Smooth muscle cell (in vitro differentiated cells): ENCODE results near the gene UTP3. TPM values are rescaled to one million over a fixed set of nuclear protein-coding genes. Genes with fewer than 3 reads are reported as not detected.
"Not testable (repeated sequence)": the region's sequence is repeated elsewhere in the genome, so short reads cannot be mapped to it uniquely, and the experiment has no call there.

Experiments
- DNase-seq: peaks from one replicate; lab custom pipeline; 2025; ENCODE audit not compliant: unreplicated experiment; lab: John Stamatoyannopoulos, UW
- H2AFZ ChIP-seq: fragments of 200-600 bp; sonication (generic); 2 replicates; pipeline ENCODE4 v1.6.0; 2016; ENCODE audit warnings: antibody characterized with exemption, low read depth, mild to moderate bottlenecking
- H3F3A ChIP-seq: fragments of 200-600 bp; sonication (generic); 2 replicates; pipeline ENCODE4 v1.6.0; 2017; ENCODE audit warnings: antibody characterized with exemption, low read depth
- H3K27ac ChIP-seq: fragments of 200-600 bp; sonication (generic); 2 replicates; pipeline ENCODE4 v1.5.1; 2016; ENCODE audit warnings: low read depth, mild to moderate bottlenecking
- H3K27me3 ChIP-seq: fragments of 200-600 bp; sonication (generic); 2 replicates; pipeline ENCODE4 v1.6.1; 2016; ENCODE audit warnings: low read depth, mild to moderate bottlenecking
- H3K36me3 ChIP-seq: fragments of 200-600 bp; sonication (generic); 2 replicates; pipeline ENCODE4 v1.5.1; 2016; ENCODE audit warnings: low read depth
- H3K4me1 ChIP-seq: fragments of 200-600 bp; sonication (generic); 2 replicates; pipeline ENCODE4 v1.5.1; 2016; ENCODE audit warnings: low read depth
- H3K4me2 ChIP-seq: fragments of 200-600 bp; sonication (generic); 2 replicates; pipeline ENCODE4 v1.6.0; 2016; ENCODE audit warnings: mild to moderate bottlenecking
- H3K4me3 ChIP-seq: fragments of 200-600 bp; sonication (generic); 2 replicates; pipeline ENCODE4 v1.5.1; 2016; ENCODE audit warnings: mild to moderate bottlenecking
- H3K79me2 ChIP-seq: fragments of 200-600 bp; sonication (generic); 2 replicates; pipeline ENCODE4 v1.6.0; 2016; ENCODE audit warnings: low read depth, mild to moderate bottlenecking
- H3K9ac ChIP-seq: fragments of 200-600 bp; sonication (generic); 2 replicates; pipeline ENCODE4 v1.6.0; 2016; ENCODE audit warnings: low read depth
- H3K9me3 ChIP-seq: fragments of 200-600 bp; sonication (generic); replicated peaks from 2 replicates; pipeline ENCODE4 v1.5.1; 2016; ENCODE audit warnings: low read depth
- H4K20me1 ChIP-seq: fragments of 200-600 bp; sonication (generic); 2 replicates; pipeline ENCODE4 v1.6.0; 2016; ENCODE audit warnings: low read depth
- CTCF ChIP-seq: fragments of 200-600 bp; sonication (generic); IDR thresholded peaks from 2 replicates; pipeline ENCODE4 v1.5.1; 2017; ENCODE audit warnings: borderline replicate concordance, mild to moderate bottlenecking, antibody characterized with exemption; ENCODE audit not compliant: insufficient read depth, poor library complexity, severe bottlenecking
- WGBS: methylation state at CpG from one replicate; pipeline ENCODE4 v1.1.7; 2016; ENCODE audit warnings: low lambda C conversion rate; 5-methylcytosine and 5-hydroxymethylcytosine counted together
- polyA plus RNA-seq: library from polyadenylated mRNA; unstranded; fragments of >200 nt; fragmentation: Nextera tagmentation; extraction: Ambion mirVana; gene quantifications from 2 replicates; pipeline ENCODE4 v1.2.1, GENCODE V29; 2016
- total RNA-seq: library from RNA; depleted of rRNA; stranded (reverse); fragments of >200 nt; gene quantifications from 2 replicates; pipeline ENCODE4 v1.2.3, GENCODE V29; 2014

The UTP3 gene
- total and polyA plus RNA-seq, 2 experiments from 2014 or later = 11.8 to 15.2 TPM

- peaks cover 3% of the 10 kb centered on the region for H4K20me1 ChIP-seq
- peak within 1 kb of the TSS; percentile 30 for H3K9ac ChIP-seq
- H3K9me3 ChIP-seq = no peaks in the 10 kb centered on the region
- 40% methylated on average over 3 of the region's 3 CpGs for WGBS
- no peaks in the 10 kb centered on the region for H3K27me3 ChIP-seq
- DNase-seq = no peak
- H3K4me2 ChIP-seq = peak within 1 kb of the TSS; percentile 78
- peak within 1 kb of the TSS; percentile 86 for H3K27ac ChIP-seq
- H3F3A ChIP-seq = no peaks in the 10 kb centered on the region
- peaks cover 71% of the 10 kb centered on the region for H3K79me2 ChIP-seq
- peaks cover 12% of the 10 kb centered on the region for H3K4me1 ChIP-seq
- TF ChIP-seq CTCF = no peak
- H3K4me3 ChIP-seq = peak within 1 kb of the TSS; percentile 39
- H3K36me3 ChIP-seq = no peaks in the 10 kb centered on the region
- peak within 1 kb of the TSS; percentile 6 for H2AFZ ChIP-seq
These were observed 33.4 kb downstream of the UTP3 start, which contains the start of gene RUFY3 for GRCh38 chr4:70721747-70722146. RUFY3 (plus strand) TSS chr4:70721964; CDS start chr4:70722574, 610 bp downstream.

DNA sequence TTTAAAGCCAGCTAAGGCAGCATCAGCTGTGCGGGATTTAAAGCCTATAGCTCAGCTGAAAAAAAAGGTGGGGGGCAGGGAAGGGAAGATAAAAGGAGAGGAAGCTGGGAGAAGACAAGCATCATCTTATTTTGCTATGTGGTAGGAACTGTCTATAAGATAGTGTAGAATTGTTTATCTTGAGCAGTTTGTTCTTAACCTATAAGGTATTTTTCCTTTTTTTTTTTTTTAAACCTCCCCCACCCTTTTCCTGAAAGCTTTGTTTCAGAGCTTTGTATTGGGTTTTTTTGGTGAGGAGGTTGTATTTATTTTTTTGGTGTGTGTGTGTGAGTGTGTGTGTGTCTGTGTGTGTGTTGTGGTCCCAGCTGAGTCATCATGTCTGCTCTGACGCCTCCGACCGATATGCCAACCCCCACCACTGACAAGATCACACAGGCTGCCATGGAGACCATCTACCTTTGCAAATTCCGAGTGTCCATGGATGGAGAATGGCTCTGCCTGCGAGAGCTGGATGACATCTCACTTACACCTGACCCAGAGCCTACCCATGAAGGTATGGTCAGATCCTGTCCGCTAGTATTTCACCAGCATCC is 34.0 kb downstream of the UTP3 start:
- Histone ChIP-seq H4K20me1 (peaks cover 3% of the 10 kb centered on the region), H3K4me1 (peaks cover 12% of the 10 kb centered on the region), H3K9ac (peak overlapping the region; percentile 30), H3F3A (no peaks in the 10 kb centered on the region), H3K27me3 (no peaks in the 10 kb centered on the region), H3K79me2 (peaks cover 65% of the 10 kb centered on the region), H3K4me2 (peak overlapping the region; percentile 78), H3K4me3 (peak overlapping the region; percentile 39), H3K27ac (peak overlapping the region; percentile 86), H3K9me3 (no peaks in the 10 kb centered on the region), H2AFZ (peak overlapping the region; percentile 6), H3K36me3 (no peaks in the 10 kb centered on the region)
- TF ChIP-seq CTCF = no peak
- 44% methylated on average over 7 of the region's 7 CpGs for WGBS
- DNase-seq = no peak

GRCh38 chr4:70724463-70724862 is 36.1 kb downstream of the UTP3 start:
- H3K9me3 ChIP-seq = no peaks in the 10 kb centered on the region
- no peak for TF ChIP-seq CTCF
- H3K9ac ChIP-seq = no peak overlapping the region
- no peak overlapping the region for H3K27ac ChIP-seq
- H3K36me3 ChIP-seq = no peaks in the 10 kb centered on the region
- no peaks in the 10 kb centered on the region for H4K20me1 ChIP-seq
- no peak overlapping the region for H3K4me3 ChIP-seq
- no peak overlapping the region for H2AFZ ChIP-seq
- H3F3A ChIP-seq = no peaks in the 10 kb centered on the region
- WGBS = 98% methylated on average over 3 of the region's 3 CpGs
- no peak for DNase-seq
- H3K4me2 ChIP-seq = no peak overlapping the region
- H3K27me3 ChIP-seq = no peaks in the 10 kb centered on the region
- H3K79me2 ChIP-seq = peaks cover 62% of the 10 kb centered on the region
- H3K4me1 ChIP-seq = peaks cover 12% of the 10 kb centered on the region

- no peak overlapping the region for H3K9ac ChIP-seq
- no peak overlapping the region for H2AFZ ChIP-seq
- no peak overlapping the region for H3K27ac ChIP-seq
- H3K36me3 ChIP-seq = no peaks in the 10 kb centered on the region
- H3K4me1 ChIP-seq = peaks cover 12% of the 10 kb centered on the region
- no peak for TF ChIP-seq CTCF
- H3K79me2 ChIP-seq = peaks cover 59% of the 10 kb centered on the region
- no peaks in the 10 kb centered on the region for H4K20me1 ChIP-seq
- H3K4me2 ChIP-seq = no peak overlapping the region
- H3K9me3 ChIP-seq = no peaks in the 10 kb centered on the region
- no peaks in the 10 kb centered on the region for H3K27me3 ChIP-seq
- no peaks in the 10 kb centered on the region for H3F3A ChIP-seq
- DNase-seq = no peak
- 77% methylated on average over 1 of the region's 1 CpG for WGBS
- no peak overlapping the region for H3K4me3 ChIP-seq
These were observed 37.3 kb downstream of the UTP3 start for GRCh38 chr4:70725633-70726032.

DNA sequence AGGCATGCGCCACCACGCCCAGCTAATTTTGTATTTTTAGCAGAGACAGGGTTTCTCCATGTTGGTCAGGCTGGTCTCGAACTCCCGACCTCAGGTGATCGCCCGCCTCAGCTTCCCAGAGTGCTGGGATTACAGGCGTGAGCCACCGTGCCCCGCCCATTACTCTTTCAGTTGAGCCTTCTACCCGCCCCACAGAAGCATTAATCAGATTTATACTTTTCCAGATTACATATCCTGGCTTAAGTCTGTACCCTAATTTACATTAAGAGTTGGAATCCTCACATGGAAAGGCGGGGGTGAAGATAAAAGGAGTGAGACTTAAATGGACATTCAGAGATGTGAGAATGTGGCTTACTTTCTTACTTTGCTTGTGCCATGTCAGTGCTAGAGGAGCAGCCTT is 38.2 kb downstream of the UTP3 start:
- peaks cover 56% of the 10 kb centered on the region for H3K79me2 ChIP-seq
- H3K27ac ChIP-seq, H3K27me3 ChIP-seq, H3K9me3 ChIP-seq, DNase-seq, H3K4me2 ChIP-seq, H3K36me3 ChIP-seq, H3K4me3 ChIP-seq, H3F3A ChIP-seq, H4K20me1 ChIP-seq, H3K9ac ChIP-seq, H2AFZ ChIP-seq: not testable (repeated sequence)
- 88% methylated on average over 11 of the region's 11 CpGs for WGBS
- H3K4me1 ChIP-seq = peaks cover 12% of the 10 kb centered on the region
